Endodermal cell (in vitro differentiated cells): ENCODE results near the gene HPCAL1. TPM values are rescaled to one million over a fixed set of nuclear protein-coding genes. Genes with fewer than 3 reads are reported as not detected.

ENCODE experiments used
- DNase-seq: peaks from one replicate; pipeline ENCODE4 v3.0.0-alpha.2; 2017
- H3K27ac ChIP-seq: 2 replicates; pipeline ENCODE4 v1.5.1; 2013; ENCODE audit warnings: mild to moderate bottlenecking, low read depth, low read length, moderate library complexity
- H3K27me3 ChIP-seq: 2 replicates; pipeline ENCODE4 v1.6.1; 2013; ENCODE audit warnings: mild to moderate bottlenecking, low read length, moderate library complexity; ENCODE audit not compliant: insufficient read depth, control insufficient read depth, poor library complexity, severe bottlenecking
- H3K36me3 ChIP-seq: 2 replicates; pipeline ENCODE4 v1.7.0; 2013; ENCODE audit warnings: mild to moderate bottlenecking, low read length, moderate library complexity; ENCODE audit not compliant: control insufficient read depth, insufficient read depth
- H3K4me1 ChIP-seq: one replicate; pipeline ENCODE4 v1.7.0; 2013; ENCODE audit warnings: low read length; ENCODE audit not compliant: control insufficient read depth, insufficient read depth
- H3K4me3 ChIP-seq: 2 replicates; pipeline ENCODE4 v1.5.1; 2013; ENCODE audit warnings: mild to moderate bottlenecking, low read length, moderate library complexity
- H3K9ac ChIP-seq: 2 replicates; pipeline ENCODE4 v1.6.1; 2013; ENCODE audit warnings: mild to moderate bottlenecking, low read length, moderate library complexity; ENCODE audit not compliant: poor library complexity, severe bottlenecking; ENCODE audit errors: extremely low read depth
- H3K9me3 ChIP-seq: 2 replicates; pipeline ENCODE4 v1.6.1; 2013; ENCODE audit warnings: mild to moderate bottlenecking, low read length, moderate library complexity; ENCODE audit not compliant: control insufficient read depth
- H3K27ac Mint-ChIP-seq: 2 replicates; pipeline ENCODE4 v1.8.0; 2020; ENCODE audit warnings: mixed read lengths
- H3K27me3 Mint-ChIP-seq: 2 replicates; pipeline ENCODE4 v1.8.0; 2021; ENCODE audit warnings: mild to moderate bottlenecking, mixed read lengths; ENCODE audit not compliant: insufficient read depth
- H3K36me3 Mint-ChIP-seq: 2 replicates; pipeline ENCODE4 v1.8.0; 2020; ENCODE audit warnings: low read depth, mixed read lengths
- H3K4me1 Mint-ChIP-seq: 2 replicates; pipeline ENCODE4 v1.8.0; 2020; ENCODE audit warnings: mixed read lengths
- H3K4me3 Mint-ChIP-seq: 2 replicates; pipeline ENCODE4 v1.8.0; 2020; ENCODE audit warnings: mild to moderate bottlenecking, moderate library complexity, mixed read lengths
- H3K9me3 Mint-ChIP-seq: 2 replicates; pipeline ENCODE4 v1.8.0; 2020; ENCODE audit warnings: mild to moderate bottlenecking, mixed read lengths
- CTCF ChIP-seq: fragments of 200-600 bp; sonication (generic); conservative IDR thresholded peaks from 2 replicates; pipeline ENCODE4 v1.5.0; 2021; ENCODE audit warnings: antibody characterized with exemption, mild to moderate bottlenecking
- WGBS, 2 experiments: methylation state at CpG; one replicate each; pipeline versions ENCODE4 v1.1.5 to v1.1.7; 2013; ENCODE audit warnings: missing lambda C conversion rate in 2 of 2, mixed read lengths in 1 of 2; ENCODE audit not compliant: insufficient coverage in 1 of 2, insufficient read length in 1 of 2; 5-methylcytosine and 5-hydroxymethylcytosine counted together
- total RNA-seq, 2 donors: library from RNA; stranded (reverse); fragmentation: NEBNext Ultra II Directional in 1 of 2; extraction: Animal tissue kit (Norgen Biotek cat#: 25700) in 1 of 2; gene quantifications; 2 replicates in 1 of 2; 3 replicates in 1 of 2; pipeline ENCODE4 v1.2.1, GENCODE V29; 2021

HPCAL1 gene
- total RNA-seq, 2 donors from 2014 or later: 6.8 to 8.1 TPM

GRCh38 chr2:10428924-10429323 lies 126.2 kb downstream of the HPCAL1 start:
- Mint-ChIP-seq H3K4me3 (no peak overlapping the region), H3K36me3 (no peaks in the 10 kb centered on the region), H3K9me3 (no peaks in the 10 kb centered on the region), H3K4me1 (no peaks in the 10 kb centered on the region), H3K27ac (no peak overlapping the region), H3K27me3 (peaks cover 4% of the 10 kb centered on the region)
- Histone ChIP-seq H3K9me3 (no peaks in the 10 kb centered on the region), H3K36me3 (no peaks in the 10 kb centered on the region), H3K27ac (no peak overlapping the region), H3K9ac (no peak overlapping the region), H3K4me3 (no peak overlapping the region), H3K4me1 (no peaks in the 10 kb centered on the region), H3K27me3 (no peaks in the 10 kb centered on the region)
- TF ChIP-seq CTCF: no peak
- DNase-seq: no peak
- WGBS, 2 experiments: 87 to 94% methylated on average over 2 to 3 of the region's 3 CpGs

- Mint-ChIP-seq H3K27ac (no peak overlapping the region), H3K27me3 (peaks cover 4% of the 10 kb centered on the region), H3K9me3 (no peaks in the 10 kb centered on the region), H3K4me1 (no peaks in the 10 kb centered on the region), H3K36me3 (no peaks in the 10 kb centered on the region), H3K4me3 (no peak overlapping the region)
- H3K9me3 ChIP-seq: no peaks in the 10 kb centered on the region
- H3K4me3 ChIP-seq: no peak overlapping the region
- 91 to 96% methylated on average over 4 to 7 of the region's 8 CpGs for WGBS, 2 experiments
- no peaks in the 10 kb centered on the region for H3K27me3 ChIP-seq
- no peaks in the 10 kb centered on the region for H3K36me3 ChIP-seq
- no peak overlapping the region for H3K27ac ChIP-seq
- H3K9ac ChIP-seq: no peak overlapping the region
- no peak for TF ChIP-seq CTCF
- no peak for DNase-seq
- H3K4me1 ChIP-seq: no peaks in the 10 kb centered on the region
Measured at GRCh38 chr2:10430886-10431622, 128.3 kb downstream of the HPCAL1 start.

GRCh38 chr2:10431797-10432196 lies 129.1 kb downstream of the HPCAL1 start:
- Histone ChIP-seq H3K9me3 (no peaks in the 10 kb centered on the region), H3K36me3 (no peaks in the 10 kb centered on the region), H3K27ac (no peak overlapping the region), H3K9ac (no peak overlapping the region), H3K27me3 (no peaks in the 10 kb centered on the region), H3K4me3 (no peak overlapping the region), H3K4me1 (no peaks in the 10 kb centered on the region)
- no peak overlapping the region for H3K27ac Mint-ChIP-seq
- H3K4me3 Mint-ChIP-seq: peak overlapping the region; percentile 31
- WGBS, 2 experiments: 85 to 92% methylated on average over 7 to 16 of the region's 16 CpGs
- no peaks in the 10 kb centered on the region for H3K4me1 Mint-ChIP-seq
- TF ChIP-seq CTCF: peak; percentile 16
- H3K27me3 Mint-ChIP-seq: peaks cover 4% of the 10 kb centered on the region
- H3K36me3 Mint-ChIP-seq: no peaks in the 10 kb centered on the region
- no peak for DNase-seq
- no peaks in the 10 kb centered on the region for H3K9me3 Mint-ChIP-seq
